DMS153 treated with DMSO at 0.1 percent for 48 hours (cell line): ENCODE measurements around the gene IL23R.
"Not testable (repeated sequence)": the region's sequence is repeated elsewhere in the genome, so short reads cannot be mapped to it uniquely, and the experiment has no call there.

Experiments
- DNase-seq: peaks from one replicate; lab custom pipeline; 2025; ENCODE audit not compliant: unreplicated experiment; lab: John Stamatoyannopoulos, UW

The IL23R gene, protein sequence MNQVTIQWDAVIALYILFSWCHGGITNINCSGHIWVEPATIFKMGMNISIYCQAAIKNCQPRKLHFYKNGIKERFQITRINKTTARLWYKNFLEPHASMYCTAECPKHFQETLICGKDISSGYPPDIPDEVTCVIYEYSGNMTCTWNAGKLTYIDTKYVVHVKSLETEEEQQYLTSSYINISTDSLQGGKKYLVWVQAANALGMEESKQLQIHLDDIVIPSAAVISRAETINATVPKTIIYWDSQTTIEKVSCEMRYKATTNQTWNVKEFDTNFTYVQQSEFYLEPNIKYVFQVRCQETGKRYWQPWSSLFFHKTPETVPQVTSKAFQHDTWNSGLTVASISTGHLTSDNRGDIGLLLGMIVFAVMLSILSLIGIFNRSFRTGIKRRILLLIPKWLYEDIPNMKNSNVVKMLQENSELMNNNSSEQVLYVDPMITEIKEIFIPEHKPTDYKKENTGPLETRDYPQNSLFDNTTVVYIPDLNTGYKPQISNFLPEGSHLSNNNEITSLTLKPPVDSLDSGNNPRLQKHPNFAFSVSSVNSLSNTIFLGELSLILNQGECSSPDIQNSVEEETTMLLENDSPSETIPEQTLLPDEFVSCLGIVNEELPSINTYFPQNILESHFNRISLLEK

GRCh38 chr1:67166196-67166595, at the start of gene IL23R:
TSS of gene IL23R (plus strand) at chr1:67166454. CDS start at chr1:67168121, 1,667 bp downstream.
- DNase-seq = no peak

DNA sequence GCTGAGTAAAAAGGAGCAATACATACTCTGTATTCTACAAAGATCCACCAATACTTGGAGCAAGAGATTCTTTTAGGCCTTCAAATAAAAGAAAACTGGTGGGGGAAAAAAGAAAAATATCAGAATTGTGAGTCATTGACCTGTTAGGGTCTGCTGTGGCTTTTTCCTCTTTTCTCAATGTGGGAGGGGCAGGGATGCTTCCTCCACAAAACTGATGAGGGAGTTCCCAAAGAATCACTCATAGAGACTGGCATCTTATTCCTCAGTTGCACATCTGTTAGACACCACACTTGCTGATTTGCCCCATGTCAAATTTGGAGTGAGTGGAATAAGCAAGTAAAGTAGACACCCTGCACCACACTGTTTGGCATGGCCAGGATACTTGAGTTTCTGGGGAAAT, 48.1 kb upstream of the IL23R start:
- DNase-seq = no peak

DNA sequence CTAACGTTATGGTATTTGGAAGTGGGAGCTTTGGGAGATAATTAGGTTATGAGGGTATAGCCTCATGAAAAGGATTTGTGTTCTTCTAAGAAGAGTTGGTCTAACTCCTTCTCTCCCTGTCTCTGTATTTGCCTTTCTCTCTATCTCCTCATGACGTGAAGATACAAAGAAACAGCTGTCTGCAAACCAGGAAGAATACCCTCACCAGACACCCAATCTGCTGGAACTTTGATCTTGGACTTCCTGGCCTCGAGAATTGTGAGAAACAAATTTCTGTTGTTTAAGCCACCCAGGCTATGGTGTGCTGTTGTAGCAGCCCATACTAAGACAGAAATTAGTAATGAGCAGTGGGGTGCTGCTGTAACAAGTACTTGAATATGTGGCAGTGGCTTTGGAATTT, 47.6 kb upstream of the IL23R start:
- no peak for DNase-seq

GRCh38 chr1:67120855-67121619, 45.2 kb upstream of the IL23R start:
- no peak for DNase-seq

GRCh38 chr1:67124455-67124854, 41.8 kb upstream of the IL23R start:
- no peak for DNase-seq

GRCh38 chr1:67126111-67126746, 40.0 kb upstream of the IL23R start:
- DNase-seq = no peak

GRCh38 chr1:67126974-67127373, 39.3 kb upstream of the IL23R start:
- DNase-seq = no peak

GRCh38 chr1:67130673-67131072, 35.6 kb upstream of the IL23R start:
- DNase-seq = no peak

- no peak for DNase-seq
Measured at GRCh38 chr1:67133177-67133576, 33.1 kb upstream of the IL23R start.

DNA sequence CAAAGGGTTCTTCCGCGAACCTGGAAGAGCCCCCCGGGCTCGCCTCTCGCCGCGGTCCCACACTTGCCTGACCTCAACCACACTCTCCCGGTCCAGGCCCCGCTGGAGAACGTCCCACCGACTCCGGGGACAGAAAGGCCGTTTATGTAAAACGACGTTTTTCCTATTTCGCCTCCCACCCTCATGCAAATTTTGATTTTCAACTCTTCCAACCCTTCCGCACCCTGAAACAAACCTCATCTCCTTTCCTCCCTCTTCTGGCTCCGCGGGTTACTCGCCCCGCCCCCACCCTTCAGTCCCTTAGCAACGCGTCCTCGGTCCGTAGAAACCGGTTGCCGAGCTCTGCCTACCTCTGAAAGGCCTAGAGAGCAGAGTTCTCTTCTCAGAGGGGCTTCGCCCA, 31.6 kb upstream of the IL23R start, which contains the start of gene C1orf141:
Gene C1orf141, minus strand, starts transcription at position 276 of the 400 bp plus-strand sequence. CDS start 7,730 bp downstream, outside the sequence.
- no peak for DNase-seq

DNA sequence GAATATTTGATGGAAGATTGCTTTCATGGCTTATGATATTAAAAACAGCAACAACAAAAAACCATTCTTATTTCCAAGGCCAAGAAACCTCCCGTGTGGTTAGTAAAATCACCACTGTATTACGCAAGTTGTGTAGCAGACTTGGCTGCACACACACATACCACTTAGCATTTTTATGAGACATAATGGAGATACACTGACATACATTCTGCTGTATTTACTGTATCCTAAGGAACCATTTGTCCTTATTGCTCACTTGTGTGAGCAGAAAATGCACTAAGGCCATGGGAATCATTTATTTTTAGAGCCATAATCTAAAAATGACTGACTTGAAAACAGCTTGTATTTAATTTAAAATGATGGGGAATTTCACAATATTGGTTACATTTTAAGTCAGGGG, 30.9 kb upstream of the IL23R start:
- no peak for DNase-seq

DNA sequence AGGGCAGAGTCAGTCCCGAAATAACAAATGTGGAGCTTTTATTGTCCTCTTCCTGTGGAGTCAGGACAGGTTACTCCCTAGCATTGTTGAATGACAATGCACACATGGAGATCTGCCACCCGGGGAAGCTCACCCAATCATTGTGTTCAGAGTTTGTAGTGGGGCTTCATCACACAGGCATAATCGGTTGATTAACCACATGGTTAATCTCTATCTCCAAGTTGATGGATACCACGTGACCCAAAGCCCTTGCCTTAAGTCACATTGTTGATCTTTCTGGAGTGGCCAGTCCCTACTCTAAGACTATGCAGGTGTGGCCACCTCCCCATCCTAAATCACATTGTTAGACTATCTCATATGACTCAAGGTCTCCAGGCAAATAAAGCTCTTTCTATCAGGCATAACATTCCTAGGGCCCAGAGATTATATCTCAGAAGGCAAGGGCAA, 28.9 kb upstream of the IL23R start:
- no peak for DNase-seq

DNA sequence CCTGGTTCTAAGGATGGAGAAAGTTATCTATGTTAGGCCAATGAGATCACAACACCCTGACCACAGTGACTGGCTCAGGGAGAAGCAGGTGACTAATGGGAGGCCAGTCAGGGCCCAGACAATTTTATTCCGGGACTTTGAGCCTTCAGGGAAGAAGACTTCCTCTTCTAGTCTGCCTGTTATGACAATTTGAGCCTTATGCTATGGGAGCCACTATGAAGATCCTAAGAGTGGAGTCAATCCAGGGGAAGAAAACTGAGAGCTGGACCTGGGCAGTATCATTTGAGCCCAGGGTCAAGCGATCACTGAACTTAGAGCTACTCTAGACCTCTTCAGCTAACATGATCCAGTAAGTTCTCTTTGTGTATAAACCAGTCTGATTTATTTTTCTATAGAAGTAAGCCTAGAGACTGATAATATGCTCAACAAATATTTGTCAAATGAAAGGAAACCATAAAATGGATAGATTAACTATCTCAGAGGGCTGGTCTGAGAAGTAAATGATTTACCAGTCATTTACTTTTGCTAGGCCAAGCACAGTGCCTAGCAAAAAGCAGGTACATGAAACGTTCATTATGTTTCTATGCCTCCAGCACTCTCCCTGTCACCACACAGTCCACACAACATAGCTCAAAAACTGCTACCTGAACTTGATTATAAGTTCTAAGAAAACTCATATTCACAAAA, 27.3 kb upstream of the IL23R start:
- no peak for DNase-seq

DNA sequence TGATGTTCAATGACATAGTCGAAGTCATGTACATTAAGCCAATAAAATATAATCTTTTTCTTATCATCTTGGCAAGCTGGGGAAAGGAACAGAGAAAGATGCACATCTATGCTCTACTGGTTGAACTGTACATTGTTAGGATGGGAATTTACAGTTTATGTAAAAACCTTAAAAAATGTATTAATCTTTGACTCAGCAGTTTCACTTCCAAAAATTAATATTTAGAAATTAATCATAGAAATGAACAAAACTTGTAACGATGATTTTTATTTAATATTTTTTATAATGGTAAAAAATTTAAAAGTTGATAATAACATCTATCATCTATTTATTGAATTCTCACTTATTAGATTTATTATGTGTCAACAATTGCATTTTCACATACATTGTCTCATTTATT, 25.8 kb upstream of the IL23R start:
- DNase-seq = no peak

- DNase-seq = not testable (repeated sequence)
Measured at GRCh38 chr1:67141832-67142231, 24.4 kb upstream of the IL23R start.

DNA sequence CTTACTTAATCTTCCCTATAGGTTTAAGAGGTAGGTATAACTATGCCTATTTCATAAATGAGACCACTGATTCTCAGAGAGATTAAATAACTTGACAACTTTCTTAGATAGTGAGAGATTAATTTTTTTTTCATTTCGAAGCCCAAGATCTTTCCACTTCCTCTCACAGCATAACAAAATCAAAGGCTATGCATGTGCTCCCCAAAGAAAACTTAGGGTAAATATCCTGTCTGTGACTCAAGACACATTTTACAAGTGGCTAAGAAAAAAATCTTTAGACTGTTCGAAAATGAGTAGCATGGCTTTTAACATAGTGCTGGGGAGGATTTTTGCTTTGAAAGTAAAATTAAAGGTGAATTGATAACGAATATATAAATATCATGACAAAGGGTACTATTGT, 23.3 kb upstream of the IL23R start:
- no peak for DNase-seq

- no peak for DNase-seq
Measured at GRCh38 chr1:67143966-67144365, 22.3 kb upstream of the IL23R start.

DNA sequence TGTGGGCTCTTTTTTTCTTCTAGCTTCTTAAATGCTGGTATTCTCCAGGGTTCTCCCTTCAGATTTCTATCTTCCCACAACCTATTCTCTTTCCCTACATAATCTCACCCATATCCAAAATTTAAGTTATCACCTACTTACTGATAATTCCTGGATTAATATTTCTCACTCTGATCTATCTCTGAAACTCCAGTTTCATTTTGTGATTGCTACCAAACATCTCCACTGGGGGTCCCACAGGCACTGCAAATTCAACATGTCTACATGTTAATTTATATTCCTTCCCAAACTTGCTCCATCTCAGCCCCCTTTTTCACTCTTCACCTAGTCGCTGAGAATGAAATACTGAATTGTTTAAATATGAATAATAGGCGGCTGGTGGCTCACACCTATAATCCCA, 21.6 kb upstream of the IL23R start:
- DNase-seq = no peak

- DNase-seq = no peak
Measured at GRCh38 chr1:67146101-67146500, 20.2 kb upstream of the IL23R start.

DNA sequence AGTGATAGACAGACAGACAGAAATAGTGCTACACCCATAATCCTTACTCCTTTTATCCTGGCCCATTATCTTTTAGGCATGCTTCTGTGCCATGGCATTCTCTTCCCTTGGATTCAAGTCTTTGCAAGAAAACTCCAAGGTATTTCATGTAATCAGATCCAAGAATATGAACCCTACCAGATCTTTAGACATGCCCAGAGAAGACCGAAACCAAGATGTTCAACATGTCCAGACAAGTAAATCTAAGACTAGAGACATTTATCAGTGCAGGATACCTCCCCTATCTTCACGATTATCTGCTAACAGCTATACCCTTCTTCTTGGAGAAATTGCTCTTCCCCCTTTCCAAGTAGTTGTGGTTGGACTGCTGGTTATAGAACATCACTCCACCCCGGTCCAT, 19.7 kb upstream of the IL23R start:
- DNase-seq = no peak

- DNase-seq = not testable (repeated sequence)
Measured at GRCh38 chr1:67147973-67148372, 18.3 kb upstream of the IL23R start.
